Measurements from ENCODE around the gene MRAP2.

DNA sequence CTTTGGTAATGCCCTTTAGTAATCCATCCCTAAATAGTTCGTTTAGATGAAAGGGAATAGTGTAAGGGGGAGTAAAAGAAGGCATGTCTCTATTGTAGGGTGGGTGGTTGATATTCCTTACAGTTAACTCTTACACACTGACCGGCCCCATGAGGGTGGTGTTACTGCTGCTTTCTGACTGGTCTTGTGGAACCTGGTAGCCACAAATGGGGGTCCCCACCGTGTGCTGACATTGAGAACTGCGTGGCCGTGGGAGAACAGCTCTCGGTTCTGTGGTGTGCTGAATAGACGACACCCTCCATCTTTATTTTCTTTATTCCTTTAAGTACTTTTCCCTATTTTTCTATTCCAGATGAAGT, 19.3 kb downstream of the MRAP2 start:
- no peak for TF ChIP-seq GATA3 (IDR thresholded peaks at IDR 0.05; ENCODE audit: low read depth, low read length)
- no peak for TF ChIP-seq GATA2 (IDR thresholded peaks at IDR 0.05; ENCODE audit: low read depth, low read length)

Measured in SH-SY5Y (cell line).